M059J (cell line): ENCODE measurements around the gene CEACAM6. TPM values are rescaled to one million over a fixed set of nuclear protein-coding genes. Genes with fewer than 3 reads are reported as not detected.

ENCODE experiments used
- DNase-seq: peaks from one replicate; pipeline ENCODE4 v3.0.0-alpha.2; 2012; ENCODE audit warnings: low read depth
- total RNA-seq: library from RNA; depleted of rRNA; stranded (reverse); fragments of >200 nt; shearing (Covaris generic); gene quantifications from 2 replicates; pipeline ENCODE4 v1.2.3, GENCODE V29; 2014; rRNA removed

Gene CEACAM6
- total RNA-seq, 1 experiment from 2014 or later, result not detected

DNA sequence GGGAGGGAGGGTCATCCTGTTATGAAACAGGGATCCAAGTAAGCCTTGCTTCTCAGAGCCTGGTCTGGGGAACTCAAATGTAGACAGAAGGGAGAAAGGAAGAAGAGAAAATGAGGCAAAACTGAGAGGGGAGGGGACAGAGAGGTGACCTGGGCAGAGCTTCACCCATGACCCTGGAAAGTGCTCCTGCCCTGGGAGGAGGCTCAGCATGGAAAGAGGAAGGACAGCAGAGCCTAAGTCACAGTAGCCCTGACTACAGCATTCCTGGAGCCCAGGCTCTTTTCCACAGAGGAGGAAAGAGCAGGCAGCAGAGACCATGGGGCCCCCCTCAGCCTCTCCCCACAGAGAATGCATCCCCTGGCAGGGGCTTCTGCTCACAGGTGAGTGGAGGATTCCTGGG lies 41.0 kb downstream of the CEACAM6 start, which contains the start of gene CEACAM3:
Gene CEACAM3, plus strand, starts transcription at position 226 of the 400 bp plus-strand sequence. Its CDS starts 91 bp downstream, at position 317.
- DNase-seq, result no peak

- no peak for DNase-seq
Measured at GRCh38 chr19:41796901-41797300, 41.6 kb downstream of the CEACAM6 start.

- no peak for DNase-seq
Measured at GRCh38 chr19:41799444-41800000, 44.2 kb downstream of the CEACAM6 start.

DNA sequence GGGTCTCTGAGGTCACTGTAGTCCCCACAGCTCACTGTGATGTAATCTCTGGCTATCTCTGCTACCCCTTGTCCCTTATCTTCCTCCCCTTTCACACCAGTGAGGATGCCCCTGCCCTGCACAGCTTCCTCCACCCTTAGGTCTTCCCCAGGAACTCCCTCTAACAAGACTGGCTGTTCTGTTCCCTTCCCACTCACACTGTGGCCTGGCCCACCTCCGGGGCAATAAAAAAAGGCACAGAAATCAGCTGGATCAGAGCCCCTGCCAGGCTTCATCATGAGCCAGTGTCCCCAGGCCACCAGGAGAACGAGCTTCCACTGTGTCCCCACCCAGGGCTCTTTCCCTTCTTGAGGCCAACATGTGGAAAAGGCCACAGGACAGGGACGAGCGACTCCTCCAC lies 45.7 kb downstream of the CEACAM6 start:
- DNase-seq, result no peak

GRCh38 chr19:41801792-41802211 lies 46.5 kb downstream of the CEACAM6 start:
- no peak for DNase-seq

- DNase-seq, result no peak
Measured at GRCh38 chr19:41802770-41803169, 47.4 kb downstream of the CEACAM6 start.

- no peak for DNase-seq
Measured at GRCh38 chr19:41804336-41804735, 49.0 kb downstream of the CEACAM6 start.

- DNase-seq, result no peak
Measured at GRCh38 chr19:41807176-41807575, 51.8 kb downstream of the CEACAM6 start.

DNA sequence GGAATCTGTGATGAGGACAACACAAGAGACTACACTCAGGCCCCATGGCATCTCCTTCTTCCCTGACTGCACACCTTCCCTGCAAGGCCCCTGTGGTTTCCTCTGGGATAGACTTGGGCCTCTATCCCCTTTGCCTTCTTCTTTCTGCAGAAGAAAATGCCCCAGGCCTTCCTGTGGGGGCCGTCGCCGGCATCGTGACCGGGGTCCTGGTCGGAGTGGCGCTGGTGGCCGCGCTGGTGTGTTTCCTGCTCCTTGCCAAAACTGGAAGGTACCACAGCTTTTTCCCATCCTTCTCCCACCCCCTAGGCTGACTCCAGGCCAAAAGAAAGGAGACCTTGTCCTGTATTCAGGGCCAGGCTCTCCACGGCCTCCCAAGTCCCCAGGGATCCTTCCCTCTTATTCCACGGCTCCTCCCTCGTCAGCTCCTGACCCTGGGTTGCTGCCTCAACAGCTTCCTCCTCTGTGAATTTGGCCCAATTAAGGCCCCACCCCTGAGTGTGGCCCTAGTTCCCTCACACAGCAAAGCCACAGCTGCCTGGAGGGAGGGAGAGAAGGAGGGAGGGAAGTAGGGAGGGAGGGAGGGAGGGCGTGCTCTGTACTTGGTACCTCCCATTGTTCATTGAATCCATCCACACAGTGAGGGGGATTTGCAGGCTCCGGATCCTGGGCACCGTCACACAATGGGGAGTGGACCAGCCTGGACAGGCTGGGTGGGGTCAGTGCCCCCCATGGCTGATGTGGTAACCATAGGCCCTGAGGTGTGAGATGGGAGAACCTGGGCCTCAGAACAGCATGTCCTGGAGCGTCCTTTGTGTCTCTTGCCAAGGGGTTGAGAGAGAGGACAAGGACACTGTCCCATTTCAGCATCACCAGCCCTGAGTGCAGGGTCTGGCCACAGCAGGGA lies 53.6 kb downstream of the CEACAM6 start:
- DNase-seq, result no peak

DNA sequence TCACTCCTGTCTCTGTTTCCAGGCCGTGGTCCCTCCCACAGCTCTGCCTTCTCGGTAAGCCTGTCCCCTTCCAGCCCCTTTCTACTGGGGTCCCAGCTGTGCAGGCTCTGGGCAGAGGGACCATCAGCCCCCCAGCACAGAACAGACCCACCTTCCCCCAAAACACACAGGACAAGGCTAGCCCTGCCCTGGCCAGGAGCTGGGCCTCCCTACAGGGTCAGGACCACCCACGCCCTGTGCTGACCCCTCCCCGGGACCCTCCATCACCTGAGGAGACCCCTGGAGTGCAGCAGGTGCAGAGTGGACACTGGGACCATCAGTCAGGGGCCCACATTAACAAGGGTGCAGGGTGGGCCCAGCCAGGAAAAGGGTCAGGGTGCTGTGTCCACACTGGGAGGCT lies 55.0 kb downstream of the CEACAM6 start:
- DNase-seq, result no peak

GRCh38 chr19:41811036-41811435 lies 55.7 kb downstream of the CEACAM6 start:
- DNase-seq, result no peak

- no peak for DNase-seq
Measured at GRCh38 chr19:41811981-41812380, 56.7 kb downstream of the CEACAM6 start.

- DNase-seq, result no peak
Measured at GRCh38 chr19:41813911-41814310, 58.6 kb downstream of the CEACAM6 start.

- DNase-seq, result no peak
Measured at GRCh38 chr19:41815301-41815700, 60.0 kb downstream of the CEACAM6 start.

DNA sequence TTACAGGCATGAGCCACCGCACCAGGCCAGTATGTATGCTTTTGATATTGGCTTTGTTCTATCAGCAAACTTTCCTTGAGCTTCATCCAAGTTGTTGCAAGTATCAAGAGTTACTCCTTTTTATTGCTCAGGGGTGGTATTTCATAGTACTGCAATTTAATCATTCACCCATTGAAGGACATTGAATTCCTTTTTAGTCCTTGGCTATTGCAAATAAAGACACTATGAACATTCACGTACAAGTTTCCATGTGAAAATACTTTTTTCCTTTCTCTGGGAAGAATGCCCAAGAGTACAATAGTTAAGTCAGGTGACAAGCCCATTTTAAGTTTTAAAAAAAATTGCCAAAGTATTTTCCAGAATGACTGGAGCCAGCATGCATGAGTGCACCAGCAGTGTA lies 61.4 kb downstream of the CEACAM6 start:
- no peak for DNase-seq

- DNase-seq, result peak; percentile 40
Measured at GRCh38 chr19:41821003-41821735, 65.8 kb downstream of the CEACAM6 start.

Other genes starting within 250 kb of the CEACAM6 start
- not detected in 2 replicates for gene CEACAM21, start 179.4 kb upstream of the CEACAM6 start, total RNA-seq
- not detected in 2 replicates for gene CEACAM4, start 128.5 kb upstream of the CEACAM6 start, total RNA-seq
- gene CEACAM7, start 67.3 kb upstream of the CEACAM6 start, total RNA-seq, result not detected in 2 replicates
- not detected in 2 replicates for gene CEACAM5, start 46.9 kb upstream of the CEACAM6 start, total RNA-seq
- not detected in 2 replicates for gene CEACAM3, start 41.1 kb downstream of the CEACAM6 start, total RNA-seq
- gene LYPD4, start 89.2 kb downstream of the CEACAM6 start, total RNA-seq, result not detected in 2 replicates
- gene DMRTC2, start 89.5 kb downstream of the CEACAM6 start, total RNA-seq, result not detected in 2 replicates
- 919 and 1,304 TPM in 2 replicates for gene RPS19, start 104.7 kb downstream of the CEACAM6 start, total RNA-seq
- gene CD79A, start 121.7 kb downstream of the CEACAM6 start, total RNA-seq, result 0.12 TPM in 1 of 2 replicates, not detected in the other
- gene ARHGEF1, start 127.7 kb downstream of the CEACAM6 start, total RNA-seq, result 41.7 and 43.9 TPM in 2 replicates
- gene ERFL, start 172.9 kb downstream of the CEACAM6 start, total RNA-seq, result not detected in 2 replicates
- 237 and 244 TPM in 2 replicates for gene RABAC1, start 203.8 kb downstream of the CEACAM6 start, total RNA-seq
- gene ATP1A3, start 238.7 kb downstream of the CEACAM6 start, total RNA-seq, result 0.05 TPM in 1 of 2 replicates, not detected in the other